Measurements from ENCODE around the gene DUSP14.

GRCh38 chr17:37562016-37562745, 72.5 kb downstream of the DUSP14 start:
- TF ChIP-seq TAF1 (IDR thresholded peaks at IDR 0.05; ENCODE audit: low read depth, low read length): no peak
- TF ChIP-seq EZH2 (IDR thresholded peaks at IDR 0.05; ENCODE audit: low read depth, low read length, severe bottlenecking): no peak
- no peak for TF ChIP-seq POLR2AphosphoS5 (IDR thresholded peaks at IDR 0.05; ENCODE audit: low read depth, low read length)
- TF ChIP-seq TEAD4 (IDR thresholded peaks at IDR 0.05; ENCODE audit: low read depth, low read length): no peak
- TF ChIP-seq SP2 (IDR thresholded peaks at IDR 0.05; ENCODE audit: low read length): no peak
- no peak for TF ChIP-seq MAFK (IDR thresholded peaks at IDR 0.05; ENCODE audit: low read depth, low read length)
